AG08396 (cell line): Measurements from ENCODE around the gene PDPK1.

ENCODE experiments used
- DNase-seq: peaks from one replicate; pipeline ENCODE4 v3.0.0; 2012; ENCODE audit warnings: low spot score, mixed read lengths

PDPK1 gene

GRCh38 chr16:2537451-2538379, at the start of gene PDPK1:
PDPK1 (plus strand) TSS chr16:2538021; CDS start chr16:2538113, 92 bp downstream.
- peak; percentile 96 for DNase-seq

- DNase-seq = no peak
Observed at GRCh38 chr16:2489581-2489980, 48.2 kb upstream of the PDPK1 start.

- DNase-seq = no peak
Observed at GRCh38 chr16:2490190-2491105, 47.4 kb upstream of the PDPK1 start.

- no peak for DNase-seq
Observed at GRCh38 chr16:2492292-2492691, 45.5 kb upstream of the PDPK1 start.

- no peak for DNase-seq
Observed at GRCh38 chr16:2493605-2494004, 44.2 kb upstream of the PDPK1 start.

- no peak for DNase-seq
Observed at GRCh38 chr16:2494616-2495015, 43.2 kb upstream of the PDPK1 start.

- no peak for DNase-seq
Observed at GRCh38 chr16:2495041-2495440, 42.8 kb upstream of the PDPK1 start.

- no peak for DNase-seq
Observed at GRCh38 chr16:2496223-2497115, 41.4 kb upstream of the PDPK1 start.

- peak; percentile 42 for DNase-seq
Observed at GRCh38 chr16:2497116-2497630, 40.6 kb upstream of the PDPK1 start.

GRCh38 chr16:2497695-2498484, 39.9 kb upstream of the PDPK1 start:
- DNase-seq = no peak

GRCh38 chr16:2498531-2499253, 39.1 kb upstream of the PDPK1 start:
- DNase-seq = no peak

GRCh38 chr16:2499454-2499853, 38.4 kb upstream of the PDPK1 start:
- no peak for DNase-seq

- no peak for DNase-seq
Observed at GRCh38 chr16:2499890-2500429, 37.9 kb upstream of the PDPK1 start.

- DNase-seq = no peak
Observed at GRCh38 chr16:2500430-2500917, 37.3 kb upstream of the PDPK1 start.

- DNase-seq = peak; percentile 91
Observed at GRCh38 chr16:2500918-2501750, 36.7 kb upstream of the PDPK1 start.

GRCh38 chr16:2501946-2502895, 35.6 kb upstream of the PDPK1 start:
- no peak for DNase-seq

- no peak for DNase-seq
Observed at GRCh38 chr16:2505695-2506094, 32.1 kb upstream of the PDPK1 start.
